ENCODE measurements around the gene MS4A4E.
A peak's percentile ranks its signal among the peaks of the same experiment; 100 is the strongest.
"Not testable (repeated sequence)": the region's sequence is repeated elsewhere in the genome, so short reads cannot be mapped to it uniquely, and the experiment has no call there.

MS4A4E gene

DNA sequence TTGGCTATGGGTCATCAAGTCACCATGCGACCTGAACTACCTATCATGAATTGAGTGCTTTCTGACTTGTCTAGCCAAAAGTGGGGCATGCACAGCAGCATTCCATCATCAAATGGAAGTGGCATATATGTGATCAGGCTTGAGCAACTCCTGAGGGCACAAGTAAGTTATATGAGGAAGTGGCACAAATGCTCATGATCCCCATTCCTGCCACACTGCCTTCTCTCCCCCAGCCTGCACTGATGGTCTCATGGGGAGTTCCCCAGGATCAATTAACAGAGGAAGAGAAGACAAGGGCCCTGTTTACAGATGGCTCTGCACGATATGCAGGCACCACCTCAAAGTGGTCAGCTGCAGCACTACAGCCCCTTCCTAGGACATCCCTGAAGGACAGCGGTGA, 21.8 kb downstream of the MS4A4E start:
- no peak for DNase-seq

DNA sequence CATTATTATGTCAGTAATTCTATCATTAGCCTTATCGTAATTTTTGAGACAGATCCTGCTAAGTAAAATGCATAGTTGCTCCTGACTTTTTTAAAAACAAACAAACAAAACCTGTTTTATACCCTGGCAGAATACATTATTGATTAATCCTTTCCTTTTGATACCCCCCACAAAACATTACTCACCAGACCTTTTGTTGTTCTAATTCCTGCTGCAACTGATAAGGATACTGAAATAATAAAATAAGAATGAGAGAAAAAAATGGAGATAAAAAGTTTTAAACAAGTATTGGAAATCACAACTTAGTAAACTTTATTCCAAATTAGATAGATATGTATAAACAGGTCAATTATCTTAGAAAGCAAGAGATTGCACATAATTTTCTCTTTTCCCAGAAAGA, 28.6 kb downstream of the MS4A4E start:
- DNase-seq: no peak

DNA sequence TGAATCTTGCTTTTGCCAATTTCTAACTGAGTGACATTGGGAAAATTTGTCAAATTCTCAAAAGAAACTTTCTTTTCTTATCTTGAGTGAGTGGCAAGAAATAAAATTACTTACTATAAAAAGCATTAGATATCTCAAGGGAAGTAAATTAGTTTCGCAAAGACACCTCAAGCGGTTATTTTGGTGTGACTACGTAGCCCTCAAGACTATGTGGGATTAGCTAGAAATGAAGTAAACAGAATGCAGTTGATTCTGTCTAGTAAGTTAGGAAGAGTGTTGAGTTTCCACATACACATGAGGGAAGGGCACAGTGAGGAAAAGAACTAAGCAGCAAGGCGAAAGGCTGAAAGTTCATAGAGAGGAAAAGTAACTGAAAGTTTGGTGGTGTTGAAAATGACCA, 31.7 kb downstream of the MS4A4E start:
- no peak for DNase-seq

DNA sequence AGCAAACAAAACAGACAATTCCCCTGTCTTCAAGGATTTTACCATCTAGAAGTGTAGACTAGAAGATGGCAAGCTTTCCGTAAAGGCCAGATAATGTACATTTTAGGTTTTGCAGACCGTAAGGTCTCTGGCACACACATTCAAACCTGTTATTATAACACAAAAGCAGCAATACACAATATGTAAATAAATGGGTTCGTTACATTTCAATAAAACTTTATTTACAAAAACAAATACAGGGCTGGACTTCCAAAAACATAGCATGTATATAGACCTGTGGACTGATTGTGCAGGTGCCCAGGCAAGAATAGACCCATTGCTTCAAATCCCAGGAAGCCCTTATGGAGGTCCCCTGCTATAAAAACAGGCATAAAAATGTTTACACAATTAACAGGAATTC, 33.0 kb downstream of the MS4A4E start:
- DNase-seq: no peak

DNA sequence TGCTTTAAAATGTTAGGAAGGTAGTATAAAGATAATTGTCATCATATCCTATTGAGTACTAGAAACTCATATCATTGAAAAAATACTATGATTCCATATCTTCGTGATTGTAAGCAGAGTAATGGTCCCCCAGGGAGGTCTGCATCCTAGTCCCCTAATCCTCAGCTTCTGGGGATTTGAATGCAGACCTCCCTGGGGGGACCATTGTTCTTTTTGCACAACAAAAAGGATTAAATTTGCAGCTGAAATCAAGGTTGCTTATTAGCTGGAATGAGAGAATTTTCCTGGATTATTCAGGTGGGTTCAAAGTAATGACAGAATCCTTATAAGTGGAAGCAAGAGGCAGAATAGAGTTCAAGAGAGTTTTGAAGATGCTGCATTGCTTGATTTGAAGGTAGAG, 34.0 kb downstream of the MS4A4E start:
- no peak for DNase-seq

DNA sequence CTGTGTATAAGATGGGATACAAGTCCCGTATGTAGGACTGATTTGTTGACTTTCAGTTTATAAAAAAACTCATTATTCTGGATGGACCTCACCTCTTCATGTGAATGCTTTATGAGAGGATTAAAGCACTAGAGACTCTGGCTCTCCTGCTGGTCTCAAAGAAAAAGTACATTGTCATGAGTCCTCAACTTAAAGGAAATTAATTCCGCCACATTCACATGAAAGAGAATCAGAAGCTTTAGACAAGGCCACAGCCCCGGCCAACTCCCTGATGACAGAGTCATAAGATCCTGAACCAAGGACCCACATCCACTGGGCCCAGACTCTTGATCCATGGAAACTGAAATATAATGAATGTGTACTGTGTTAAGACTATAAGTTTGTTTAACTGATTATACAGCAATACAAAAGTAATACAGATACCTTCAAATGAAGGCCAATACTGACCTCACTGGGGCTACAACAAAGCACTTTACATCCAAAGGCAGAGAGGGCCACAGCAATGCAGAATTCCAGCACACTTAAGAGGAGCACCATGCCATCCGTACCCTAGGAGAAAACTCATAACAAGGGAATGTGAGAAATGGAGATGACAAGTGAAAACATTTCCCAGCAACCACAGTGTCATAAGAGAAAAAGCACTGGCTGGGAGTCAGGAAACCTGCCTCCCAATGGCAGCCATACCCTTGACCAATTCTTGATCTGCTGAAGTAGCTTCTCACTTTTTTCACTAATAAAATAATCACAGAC, 34.6 kb downstream of the MS4A4E start:
- no peak for DNase-seq

DNA sequence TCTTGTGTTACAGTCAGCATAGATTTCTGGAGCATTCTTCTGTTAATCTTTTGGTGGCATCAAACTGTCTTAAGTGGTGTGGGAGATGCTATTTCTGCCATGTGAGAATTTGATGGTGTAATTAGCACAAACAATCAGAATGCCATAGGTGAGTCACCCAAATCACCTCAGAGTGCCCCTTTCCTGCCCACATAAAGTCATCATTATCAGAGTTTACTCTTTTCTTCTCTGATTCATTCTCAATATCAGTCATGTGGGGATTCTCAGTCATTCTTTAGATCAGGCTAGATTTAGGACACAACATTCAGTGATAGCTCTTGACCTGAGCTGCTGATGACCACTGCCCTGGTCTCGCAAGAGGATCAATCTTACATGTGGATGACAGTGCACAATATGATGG, 36.3 kb downstream of the MS4A4E start:
- no peak for DNase-seq

DNA sequence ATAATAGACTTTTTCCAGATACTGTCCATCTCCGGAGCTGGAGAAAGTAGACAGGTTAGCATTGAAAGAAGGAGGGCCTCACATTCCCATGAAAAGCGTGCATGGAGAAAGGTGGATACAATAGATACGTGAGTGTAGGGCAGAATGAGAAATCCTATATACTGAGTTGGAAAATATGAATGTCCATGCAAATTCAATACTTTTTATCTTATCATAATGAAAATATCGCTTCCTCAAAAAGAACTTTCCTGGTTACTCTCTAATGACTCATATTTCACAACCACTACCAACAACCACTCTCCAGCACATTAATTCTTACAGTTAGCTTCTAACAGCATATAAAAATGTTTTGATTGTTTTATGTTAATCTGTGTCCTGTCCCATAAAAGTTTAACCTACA, 38.0 kb downstream of the MS4A4E start:
- no peak for DNase-seq

DNA sequence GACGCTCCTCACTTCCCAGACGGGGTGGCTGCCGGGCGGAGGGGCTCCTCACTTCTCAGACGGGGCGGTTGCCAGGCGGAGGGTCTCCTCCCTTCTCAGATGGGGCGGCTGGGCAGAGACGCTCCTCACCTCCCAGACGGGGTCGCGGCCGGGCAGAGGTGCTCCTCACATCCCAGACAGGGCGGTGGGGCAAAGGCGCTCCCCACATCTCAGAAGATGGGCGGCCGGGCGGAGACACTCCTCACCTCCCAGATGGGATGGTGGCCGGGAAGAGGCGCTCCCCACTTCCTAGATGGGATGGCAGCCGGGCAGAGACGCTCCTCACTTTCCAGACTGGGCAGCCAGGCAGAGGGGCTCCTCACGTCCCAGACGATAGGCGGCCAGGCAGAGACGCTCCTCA, 41.6 kb downstream of the MS4A4E start:
- DNase-seq: not testable (repeated sequence)

DNA sequence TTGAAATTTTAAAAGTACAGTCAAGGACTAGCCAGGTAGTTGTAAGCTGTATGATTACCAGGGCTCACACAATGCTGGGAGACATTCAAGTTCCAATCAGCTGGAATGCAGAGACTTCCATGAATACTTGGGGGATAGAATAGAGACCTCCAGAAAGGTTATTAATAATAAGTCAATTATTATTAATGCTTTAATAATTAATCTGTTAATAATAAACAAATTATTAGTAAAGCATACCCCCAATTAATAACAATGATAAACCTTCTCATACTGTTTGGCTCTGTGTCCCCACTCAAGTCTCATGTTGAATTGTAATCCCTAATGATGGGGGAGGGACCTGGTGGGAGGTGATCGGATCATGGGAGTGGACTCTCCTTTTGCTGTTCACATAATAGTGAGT, 45.5 kb downstream of the MS4A4E start:
- no peak for DNase-seq

DNA sequence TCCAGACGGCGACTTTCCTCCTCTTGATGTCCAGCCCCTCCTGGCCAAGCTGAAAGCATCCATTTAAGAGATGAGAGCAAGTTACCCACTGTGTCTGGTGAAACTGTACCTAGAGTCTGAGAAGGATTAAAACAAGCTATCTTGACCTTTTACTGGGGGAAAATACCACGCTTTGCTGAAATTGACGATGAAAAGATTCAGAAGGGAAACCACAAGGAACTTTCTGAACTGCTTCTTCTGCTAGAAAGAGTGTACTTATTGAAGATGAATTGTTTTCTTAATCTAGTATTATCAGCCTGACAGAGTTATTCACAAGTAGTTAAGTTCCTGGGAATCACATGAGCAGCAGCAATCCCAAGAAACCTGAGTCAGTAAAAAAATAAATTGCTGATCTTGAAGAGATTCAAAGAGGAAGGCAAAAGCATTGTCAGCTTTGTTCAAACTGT, 47.0 kb downstream of the MS4A4E start:
- DNase-seq: no peak

DNA sequence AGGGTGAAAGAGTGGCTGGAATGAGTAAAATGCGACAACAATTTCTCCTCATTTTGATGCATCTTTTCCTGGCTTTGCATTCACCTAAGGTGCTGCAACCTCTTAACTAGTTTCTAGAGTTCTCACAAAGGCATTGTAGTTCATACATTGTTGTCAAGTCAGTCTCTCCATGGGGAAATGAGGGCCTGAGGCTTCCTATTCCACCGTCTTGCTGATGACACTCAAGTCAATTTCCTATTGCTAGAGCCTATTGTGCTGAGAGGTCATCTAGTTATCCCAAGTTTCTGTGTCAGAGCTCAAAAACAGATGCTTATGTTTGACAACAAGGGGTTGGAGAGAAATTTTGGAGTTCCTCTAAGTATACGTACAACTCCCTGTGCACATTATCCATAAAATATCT, 48.4 kb downstream of the MS4A4E start:
- DNase-seq: no peak

DNA sequence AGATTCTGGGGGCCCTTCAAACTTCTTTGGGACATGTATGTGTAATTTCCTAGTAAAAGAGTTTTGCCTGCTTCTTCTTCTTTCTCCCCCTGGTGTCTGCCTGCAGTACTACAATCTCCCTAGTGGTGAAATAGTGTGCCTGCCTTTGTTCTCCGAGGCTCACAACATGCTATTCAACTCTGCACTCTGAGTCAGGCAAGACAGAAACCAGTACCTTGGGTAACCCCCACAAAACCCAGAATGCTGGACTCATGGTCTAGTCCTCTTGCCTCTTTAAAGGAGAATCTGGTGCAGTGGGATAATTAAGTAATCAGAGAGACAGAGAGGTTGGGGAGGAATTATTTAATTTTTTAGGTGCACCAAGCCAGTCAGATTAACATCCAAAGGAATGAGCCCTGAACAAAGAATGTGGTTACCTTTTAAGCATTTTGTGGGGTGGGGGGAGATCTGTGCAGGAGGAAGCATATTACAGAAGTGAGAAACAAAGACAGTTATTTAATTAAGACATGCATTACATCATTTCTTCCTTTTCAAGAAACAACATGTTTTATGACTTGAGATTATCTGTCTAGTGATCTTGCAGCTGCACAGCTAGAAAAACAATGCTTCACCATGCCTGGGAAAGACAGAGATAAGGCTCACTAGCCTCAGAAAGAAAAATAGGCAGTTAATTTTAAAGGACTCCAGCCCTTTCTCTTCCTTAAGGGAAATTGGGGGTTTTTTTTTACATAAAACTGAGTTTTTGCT, 49.1 kb downstream of the MS4A4E start:
- DNase-seq: peak; percentile 14

DNA sequence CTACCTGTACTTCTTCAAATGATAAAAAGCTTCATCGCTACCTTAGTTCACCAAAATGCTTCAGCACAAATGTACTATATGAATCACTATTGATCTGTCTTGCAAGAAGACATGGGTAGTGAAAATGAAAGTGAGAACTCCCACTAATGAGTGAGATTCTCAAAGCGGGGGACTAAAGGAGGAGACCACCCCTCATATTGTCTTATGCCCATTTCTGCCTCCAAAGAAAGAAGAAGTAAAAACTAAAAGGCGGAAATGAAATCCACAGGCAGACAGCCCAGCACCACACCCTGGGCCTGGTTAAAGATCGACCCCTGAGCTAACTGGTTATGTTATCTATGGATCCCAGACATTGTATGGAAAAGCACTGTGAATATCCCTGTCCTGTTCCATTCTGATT, 50.4 kb downstream of the MS4A4E start:
- not testable (repeated sequence) for DNase-seq

DNA sequence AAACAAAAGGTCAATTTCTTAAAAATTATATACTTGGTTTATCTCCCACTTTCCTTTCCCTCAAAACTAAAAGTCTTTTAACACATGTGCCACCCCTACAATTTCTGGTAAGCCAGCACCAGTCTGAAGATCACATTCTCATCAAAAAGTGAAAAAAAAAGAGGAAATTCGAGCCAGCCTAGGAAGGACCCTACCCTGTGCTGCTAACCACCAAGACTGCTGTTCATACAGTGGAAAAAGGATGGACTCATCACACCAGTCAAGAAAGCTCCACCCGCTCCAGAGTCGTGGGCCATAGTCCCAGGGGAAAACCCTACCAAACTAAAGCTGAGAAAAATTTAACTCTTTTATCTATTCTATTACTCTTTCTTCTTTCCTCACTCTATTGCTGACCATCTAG, 54.5 kb downstream of the MS4A4E start:
- DNase-seq: not testable (repeated sequence)

DNA sequence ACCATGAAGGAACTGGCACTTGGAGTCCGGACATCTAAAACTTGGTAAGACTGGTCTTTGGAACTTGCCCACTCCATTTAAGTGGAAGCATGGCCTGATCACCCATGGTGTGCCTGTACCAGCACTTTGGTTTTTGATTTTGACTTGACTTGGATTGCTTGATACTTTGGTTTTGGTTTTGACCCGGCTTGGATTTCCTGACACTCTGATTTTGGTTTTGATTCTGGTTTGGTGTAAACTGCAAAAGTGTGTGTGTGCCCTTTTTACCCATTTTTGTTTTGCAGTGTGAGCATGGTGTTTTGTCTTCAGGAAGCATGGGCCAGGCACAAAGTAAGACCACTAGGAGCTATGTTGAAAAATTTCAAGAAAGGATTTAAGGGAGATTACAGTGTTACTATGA, 56.8 kb downstream of the MS4A4E start:
- not testable (repeated sequence) for DNase-seq

DNA sequence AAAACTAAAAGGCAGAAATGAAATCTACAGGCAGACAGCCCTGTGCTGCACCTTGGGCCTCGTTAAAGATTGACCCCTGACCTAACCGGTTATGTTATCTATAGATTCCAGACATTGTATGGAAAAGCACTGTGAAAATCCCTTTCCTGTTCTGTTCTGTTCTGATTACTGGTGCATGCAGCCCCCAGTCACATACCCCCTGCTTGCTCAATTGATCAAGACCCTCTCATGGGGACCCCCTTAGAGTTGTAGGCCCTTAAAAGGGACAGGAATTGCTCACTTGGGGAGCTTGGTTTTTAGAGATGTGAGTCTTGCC, 57.5 kb downstream of the MS4A4E start:
- DNase-seq: not testable (repeated sequence)

DNA sequence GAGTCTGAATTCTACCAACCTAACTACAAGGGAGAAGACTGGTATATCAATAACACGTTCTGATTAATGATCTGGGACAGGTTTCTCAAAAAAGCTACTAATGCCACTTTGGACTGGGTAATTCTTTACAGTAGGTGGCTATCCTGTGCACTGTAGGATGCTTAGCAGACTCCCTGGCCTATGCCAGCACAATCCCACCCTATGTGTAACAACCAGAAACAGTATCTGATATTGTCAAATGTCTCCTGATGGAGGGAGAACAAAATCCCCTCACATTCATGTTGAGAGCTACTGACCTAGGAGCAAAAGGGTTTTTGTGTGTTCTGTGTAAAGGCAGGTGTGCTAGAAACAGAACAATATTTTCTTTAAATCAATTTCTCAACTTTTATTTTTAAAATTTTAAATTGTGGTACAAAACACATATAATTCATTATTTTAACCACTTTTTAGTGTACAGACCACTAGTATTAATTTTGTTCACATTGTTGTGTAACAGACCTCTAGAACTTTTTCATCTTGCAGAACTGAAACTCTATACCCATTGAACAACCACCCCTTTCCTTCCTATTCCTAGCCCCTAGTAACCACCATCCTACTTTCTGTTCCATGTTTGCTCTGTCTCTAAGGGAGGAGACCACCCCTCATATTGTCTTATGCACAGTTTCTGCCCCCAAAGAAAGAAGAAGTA, 58.0 kb downstream of the MS4A4E start:
- DNase-seq: no peak

DNA sequence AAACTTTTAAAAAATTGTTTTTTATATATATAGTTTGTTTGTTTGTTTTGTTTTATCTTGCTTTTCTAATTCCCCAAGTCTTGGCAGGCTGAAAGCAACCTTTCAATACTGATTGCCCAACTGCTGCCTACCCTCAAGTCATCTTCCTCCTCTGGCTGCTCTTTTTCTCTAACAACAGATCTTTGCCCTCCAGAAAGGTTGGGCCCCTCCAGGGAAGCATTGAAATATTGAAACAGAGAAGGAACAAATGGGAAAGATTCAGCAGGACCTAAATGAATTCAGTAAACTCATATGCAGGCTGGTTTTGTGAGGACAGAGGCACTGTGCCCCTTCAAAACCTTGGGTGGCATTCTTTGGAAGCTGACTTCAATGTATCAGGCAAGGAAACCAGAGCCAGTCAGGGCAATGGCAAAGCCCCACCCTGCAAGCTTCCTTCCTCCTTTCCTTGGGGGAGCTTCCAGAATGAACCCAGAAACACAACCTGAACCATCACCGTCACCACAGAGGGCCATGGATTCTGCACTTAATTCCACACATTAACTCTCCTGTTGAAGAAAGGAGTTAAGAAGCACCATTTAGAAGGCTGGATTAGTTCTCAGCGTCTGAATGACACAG, 59.2 kb downstream of the MS4A4E start:
- DNase-seq: no peak

DNA sequence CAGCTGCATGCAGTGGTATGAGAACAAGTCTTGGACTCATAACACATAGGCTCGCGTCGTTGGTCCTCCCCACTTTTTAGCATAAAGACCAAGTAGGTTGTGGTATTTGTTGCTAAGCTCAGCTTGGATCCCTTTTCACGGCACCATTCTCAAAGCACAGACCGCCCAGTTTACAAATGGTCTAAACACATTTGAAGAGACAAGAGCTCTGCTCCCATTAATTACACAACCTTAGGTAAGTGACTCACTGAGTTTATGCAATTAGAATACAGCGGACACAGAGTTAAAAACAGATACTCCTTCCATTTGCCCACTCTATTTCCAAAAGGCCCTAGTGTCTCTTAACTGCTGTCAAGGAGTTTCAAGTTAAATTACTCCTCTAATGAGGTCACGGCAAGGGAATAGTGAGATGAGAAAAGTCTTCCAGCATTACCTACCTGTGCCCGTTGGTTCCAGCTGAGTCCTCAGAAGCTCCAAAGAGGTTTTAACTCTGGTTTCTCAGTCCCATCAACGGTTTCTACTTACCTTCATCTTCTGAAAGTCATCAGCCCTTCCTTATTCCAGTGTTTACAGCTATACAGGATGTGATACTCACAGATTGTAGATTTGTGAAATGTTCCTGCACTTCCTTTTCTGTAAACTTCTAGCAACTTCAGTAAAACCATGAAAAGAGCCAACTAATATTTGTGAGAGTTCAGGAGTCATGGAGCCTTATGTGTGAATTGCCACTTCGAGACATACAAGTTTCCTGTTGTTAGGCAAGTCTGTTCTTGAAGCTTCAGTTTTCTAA, 60.2 kb downstream of the MS4A4E start, which contains the start of gene MS4A6A:
MS4A6A (minus strand) TSS at position 543 of the 790 bp plus-strand sequence. CDS start 1,356 bp downstream, outside the sequence.
- DNase-seq: no peak

DNA sequence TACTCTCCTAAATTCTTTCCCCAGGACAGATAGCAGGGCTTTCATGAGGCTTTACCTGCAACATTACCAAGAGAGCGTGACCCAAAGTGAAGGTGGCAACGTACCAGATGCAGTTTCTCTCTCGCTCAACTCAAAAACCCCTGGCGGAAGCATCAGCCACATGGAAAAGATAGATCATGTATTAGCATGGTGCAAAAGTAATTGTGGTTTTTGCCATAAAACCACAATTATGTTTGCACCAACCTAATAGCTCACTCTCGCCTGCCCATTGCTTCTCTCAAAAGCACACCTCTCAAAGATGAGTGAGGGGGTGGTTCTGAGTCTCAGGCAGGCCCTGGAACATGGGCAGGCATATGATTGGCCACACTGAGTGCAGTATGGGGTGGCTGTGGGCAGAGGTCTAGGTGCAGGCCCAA, 67.1 kb downstream of the MS4A4E start:
- DNase-seq: no peak

DNA sequence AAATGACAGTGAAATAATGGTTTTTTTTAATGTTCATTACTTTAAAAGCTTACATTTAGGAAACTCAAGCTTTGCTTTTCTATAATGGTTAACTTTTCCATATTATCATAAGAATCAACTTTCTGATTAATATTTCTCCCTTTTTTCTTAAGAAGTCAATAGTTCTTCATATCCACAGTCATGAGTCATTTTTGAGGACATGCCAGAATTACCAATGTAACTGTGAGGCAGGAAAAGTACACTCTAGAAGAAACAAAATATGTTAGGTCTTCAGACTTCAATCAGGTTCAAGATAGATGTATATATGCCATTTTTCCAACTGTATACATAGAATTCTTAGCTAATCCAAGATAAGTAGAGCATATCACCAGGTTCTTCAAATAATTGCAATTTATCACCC, 70.9 kb downstream of the MS4A4E start:
- no peak for DNase-seq

DNA sequence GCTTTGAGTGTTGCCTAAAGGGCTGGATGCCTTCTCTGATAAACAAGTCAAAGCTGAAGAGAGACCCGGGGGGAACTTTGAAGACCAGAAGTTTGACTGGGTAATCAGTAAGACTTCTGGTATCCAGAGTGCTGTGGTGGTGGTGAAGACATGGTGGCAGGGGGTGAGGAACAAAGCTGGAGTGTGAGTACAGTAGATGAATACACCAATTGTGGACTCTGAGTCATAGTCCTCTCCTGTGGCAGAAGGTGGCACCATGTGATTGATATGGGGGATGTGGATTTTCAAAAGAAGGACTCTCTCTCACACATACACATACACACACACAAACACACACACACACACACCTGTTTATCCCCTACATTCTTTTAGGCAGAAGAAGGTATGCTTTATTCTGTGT, 72.4 kb downstream of the MS4A4E start:
- no peak for DNase-seq

Measured in NCI-H226 (cell line).